IMR-90 (cell line): ENCODE results near the gene INHBC. TPM values are rescaled to one million over a fixed set of nuclear protein-coding genes. Genes with fewer than 3 reads are reported as not detected.

Experiments
- ATAC-seq: fragments of 200-7000 bp; cut with Tn5 transposase; 2 replicates; pipeline ENCODE4 v1.9.1; 2020; ENCODE audit warnings: low read depth, mild to moderate bottlenecking, moderate library complexity
- BruUV-seq: library from RNA; stranded (reverse); fragments of 400-500 nt; replicated peaks from 2 replicates; lab custom pipeline; 2021; lab: Mats Ljungman, UMichigan
- CTCF ChIA-PET: fragments of 300-600 bp; formaldehyde crosslinking; extraction: SDS; loops from one replicate; lab custom pipeline; 2021; ENCODE audit warnings: antibody characterized with exemption; lab: Yijun Ruan, JAX
- POLR2A ChIA-PET: fragments of 300-600 bp; sonication (Branson Sonifier 250); formaldehyde crosslinking; loops from one replicate; lab custom pipeline; 2022; ENCODE audit warnings: antibody characterized with exemption; ENCODE audit not compliant: unreplicated experiment; lab: Charles Lee
- DNase-seq: peaks from one replicate; pipeline ENCODE4 v3.0.0; 2013
- H2AFZ ChIP-seq: replicated peaks from 2 replicates; pipeline ENCODE3; 2013; ENCODE audit warnings: low read length, mild to moderate bottlenecking; ENCODE audit not compliant: poor library complexity
- H2AK5ac ChIP-seq: 2 replicates; pipeline ENCODE4 v1.6.1; 2013; ENCODE audit warnings: low read depth, low read length, inconsistent platforms
- H2AK9ac ChIP-seq: replicated peaks from 2 replicates; pipeline ENCODE3; 2013; ENCODE audit warnings: mild to moderate bottlenecking, low read depth, low read length, moderate library complexity; ENCODE audit not compliant: poor library complexity
- H2BK120ac ChIP-seq: 2 replicates; pipeline ENCODE4 v1.6.1; 2013; ENCODE audit warnings: low read depth, low read length, inconsistent platforms
- H2BK15ac ChIP-seq: 3 replicates; pipeline ENCODE4 v1.6.1; 2013; ENCODE audit warnings: low read depth, low read length, inconsistent platforms
- H2BK20ac ChIP-seq: 2 replicates; pipeline ENCODE4 v1.6.1; 2013; ENCODE audit warnings: low read depth, mild to moderate bottlenecking, inconsistent platforms, low read length, moderate library complexity
- H2BK5ac ChIP-seq: 2 replicates; pipeline ENCODE4 v1.6.1; 2013; ENCODE audit warnings: mild to moderate bottlenecking, low read depth, low read length, inconsistent platforms; ENCODE audit not compliant: poor library complexity, severe bottlenecking
- H3K14ac ChIP-seq: replicated peaks from 2 replicates; pipeline ENCODE4 v1.6.1; 2013; ENCODE audit warnings: low read depth, low read length, inconsistent platforms
- H3K18ac ChIP-seq: 2 replicates; pipeline ENCODE4 v1.6.1; 2013; ENCODE audit warnings: low read depth, low read length, control low read depth
- H3K23ac ChIP-seq: 2 replicates; pipeline ENCODE4 v1.6.1; 2013; ENCODE audit warnings: low read depth, low read length, inconsistent platforms
- H3K27ac ChIP-seq: 2 replicates; pipeline ENCODE4 v1.5.1; 2013; ENCODE audit warnings: mild to moderate bottlenecking, control low read depth, low read length; ENCODE audit not compliant: insufficient read depth
- H3K27me3 ChIP-seq: 2 replicates; pipeline ENCODE4 v1.6.1; 2013; ENCODE audit warnings: low read length; ENCODE audit not compliant: control insufficient read depth, insufficient read depth
- H3K36me3 ChIP-seq: 2 replicates; pipeline ENCODE4 v1.6.1; 2013; ENCODE audit warnings: low read length, mixed read lengths; ENCODE audit not compliant: control insufficient read depth, insufficient read depth
- H3K4ac ChIP-seq: 2 replicates; pipeline ENCODE4 v1.6.1; 2013; ENCODE audit warnings: low read depth, low read length, inconsistent platforms
- H3K4me1 ChIP-seq: 2 replicates; pipeline ENCODE4 v1.6.1; 2013; ENCODE audit warnings: low read length, mixed read lengths; ENCODE audit not compliant: control insufficient read depth, insufficient read depth
- H3K4me2 ChIP-seq: 2 replicates; pipeline ENCODE4 v1.6.1; 2013; ENCODE audit warnings: low read depth, mild to moderate bottlenecking, control low read depth, low read length, moderate library complexity
- H3K4me3 ChIP-seq: 2 replicates; pipeline ENCODE4 v1.5.1; 2013; ENCODE audit warnings: low read depth, mild to moderate bottlenecking, control low read depth, low read length, moderate library complexity; ENCODE audit not compliant: insufficient read depth
- H3K56ac ChIP-seq: 2 replicates; pipeline ENCODE4 v1.6.1; 2013; ENCODE audit warnings: low read length, inconsistent platforms; ENCODE audit not compliant: insufficient read depth; ENCODE audit errors: extremely low read depth
- H3K79me1 ChIP-seq, 2 experiments: 2 replicates each; pipeline ENCODE4 v1.6.1; 2013; ENCODE audit warnings: low read length in 2 of 2, inconsistent platforms in 1 of 2, low read depth in 1 of 2
- H3K9ac ChIP-seq: 2 replicates; pipeline ENCODE4 v1.6.1; 2013; ENCODE audit warnings: low read depth, low read length, control low read depth
- H3K9me1 ChIP-seq: 2 replicates; pipeline ENCODE4 v1.6.1; 2013; ENCODE audit warnings: low read length, inconsistent platforms; ENCODE audit not compliant: insufficient read depth
- H3K9me3 ChIP-seq: 2 replicates; pipeline ENCODE4 v1.6.1; 2013; ENCODE audit warnings: low read length; ENCODE audit not compliant: control insufficient read depth, insufficient read depth
- H4K20me1 ChIP-seq: 2 replicates; pipeline ENCODE4 v1.6.1; 2013; ENCODE audit warnings: low read length, inconsistent platforms; ENCODE audit not compliant: insufficient read depth
- H4K5ac ChIP-seq: 2 replicates; pipeline ENCODE4 v1.6.1; 2013; ENCODE audit warnings: mild to moderate bottlenecking, low read depth, low read length, control low read depth
- H4K8ac ChIP-seq, 2 experiments: 2 replicates each; pipeline ENCODE4 v1.6.1; 2013; ENCODE audit warnings: low read depth in 2 of 2, low read length in 2 of 2, control low read depth in 1 of 2, inconsistent platforms in 1 of 2
- H4K91ac ChIP-seq: 2 replicates; pipeline ENCODE4 v1.6.1; 2013; ENCODE audit warnings: low read depth, low read length, inconsistent platforms; ENCODE audit not compliant: insufficient read depth
- BHLHE40 ChIP-seq: fragments of 150-350 bp; IDR thresholded peaks from 2 replicates; pipeline ENCODE4 v1.6.1; 2016; ENCODE audit warnings: mild to moderate bottlenecking, low read depth, low read length
- CEBPB ChIP-seq: IDR thresholded peaks from 2 replicates; pipeline ENCODE4 v1.6.1; 2012; ENCODE audit warnings: low read depth, low read length, improper control_type of control experiment
- FOS ChIP-seq: fragments of 150-350 bp; IDR thresholded peaks from 2 replicates; pipeline ENCODE4 v1.6.1; 2016; ENCODE audit warnings: low read depth, low read length
- MAZ ChIP-seq: IDR thresholded peaks from 2 replicates; pipeline ENCODE4 v1.6.1; 2012; ENCODE audit warnings: low read depth, mild to moderate bottlenecking, low read length, improper control_type of control experiment, moderate library complexity, borderline replicate concordance
- MXI1 ChIP-seq: IDR thresholded peaks from 2 replicates; pipeline ENCODE4 v1.6.1; 2012; ENCODE audit warnings: low read depth, mild to moderate bottlenecking, low read length, moderate library complexity, borderline replicate concordance
- NFE2L2 ChIP-seq: fragments of 150-350 bp; IDR thresholded peaks from 2 replicates; pipeline ENCODE4 v1.6.1; 2016; ENCODE audit warnings: low read depth, mild to moderate bottlenecking, low read length
- RFX5 ChIP-seq: IDR thresholded peaks from 2 replicates; pipeline ENCODE4 v1.8.0; 2012; ENCODE audit warnings: low read depth, mild to moderate bottlenecking, low read length, moderate library complexity
- SMC3 ChIP-seq: fragments of 150-350 bp; IDR thresholded peaks from 2 replicates; pipeline ENCODE4 v1.6.1; 2016; ENCODE audit warnings: low read depth, mild to moderate bottlenecking, antibody characterized with exemption, low read length, moderate library complexity
- WGBS, 2 experiments: methylation state at CpG; one replicate each; pipeline versions ENCODE4 v1.1.5 to v1.1.7; 2013; ENCODE audit warnings: missing lambda C conversion rate in 2 of 2; ENCODE audit not compliant: insufficient read length in 1 of 2; ENCODE audit errors: extremely low coverage in 2 of 2; 5-methylcytosine and 5-hydroxymethylcytosine counted together
- dilution Hi-C: fragments of 300-500 bp; cut with HindIII; formaldehyde crosslinking; loops from one replicate; pipeline ENCODE4 v1.14.3; 2018; ENCODE audit warnings: low sequenced_read_pairs; ENCODE audit not compliant: unreplicated experiment
- in situ Hi-C: fragments of 300-500 bp; cut with MboI; formaldehyde crosslinking; loops from 3 replicates; pipeline ENCODE4 v1.14.3; 2019; ENCODE audit warnings: low sequenced_read_pairs, inconsistent platforms, mixed read lengths
- intact Hi-C: fragments of 100-400 bp; cut with micrococcal nuclease; formaldehyde crosslinking; loops from 2 replicates; pipeline ENCODE4 v1.10.0; 2022
- polyA plus RNA-seq, 3 experiments: library from polyadenylated mRNA; depleted of rRNA; stranded (reverse); fragments of >200 nt; gene quantifications; 2 replicates each; pipeline ENCODE4 v1.2.3, GENCODE V29; 2012; ENCODE audit warnings: low replicate concordance in 1 of 3
- total RNA-seq: library from RNA; depleted of rRNA; stranded (reverse); fragments of >200 nt; gene quantifications from 2 replicates; pipeline ENCODE4 v1.2.3, GENCODE V29; 2012
- TF ChIP-seq, protein P1 (sequence below): fragments of 150-350 bp; IDR thresholded peaks from 2 replicates; pipeline ENCODE4 v1.6.1; 2017; ENCODE audit warnings: mild to moderate bottlenecking, antibody characterized with exemption, low read length, low read depth
- TF ChIP-seq, protein P2 (sequence below): conservative IDR thresholded peaks from 2 replicates; pipeline ENCODE4 v1.5.1; 2012; ENCODE audit warnings: mild to moderate bottlenecking, low read depth, low read length, improper control_type of control experiment
- TF ChIP-seq, protein P3 (sequence below): fragments of 150-350 bp; IDR thresholded peaks from 2 replicates; pipeline ENCODE4 v1.6.1; 2016; ENCODE audit warnings: low read depth, mild to moderate bottlenecking, low read length, moderate library complexity, borderline replicate concordance

The INHBC gene
- total and polyA plus RNA-seq, 2 of the 4 experiments (the other 2 are of a cell fraction): 0.09 TPM; not detected in 1

DNA sequence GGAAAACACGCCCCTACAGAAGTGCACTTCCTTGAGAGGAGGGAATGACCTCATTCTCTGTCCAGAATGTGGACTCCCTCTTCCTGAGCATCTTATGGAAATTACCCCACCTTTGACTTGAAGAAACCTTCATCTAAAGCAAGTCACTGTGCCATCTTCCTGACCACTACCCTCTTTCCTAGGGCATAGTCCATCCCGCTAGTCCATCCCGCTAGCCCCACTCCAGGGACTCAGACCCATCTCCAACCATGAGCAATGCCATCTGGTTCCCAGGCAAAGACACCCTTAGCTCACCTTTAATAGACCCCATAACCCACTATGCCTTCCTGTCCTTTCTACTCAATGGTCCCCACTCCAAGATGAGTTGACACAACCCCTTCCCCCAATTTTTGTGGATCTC, 15.5 kb downstream of the INHBC start:
- Histone ChIP-seq H4K8ac (no peak overlapping the region), H3K23ac (no peak overlapping the region), H2AFZ (no peak overlapping the region), H3K4me1 (peaks cover 21% of the 10 kb centered on the region), H3K79me1 (peaks cover 0 to 10% of the 10 kb centered on the region in 2 experiments; a peak in 1 of 4 replicates), H2AK9ac (no peak overlapping the region), H2BK20ac (no peak overlapping the region), H3K9ac (no peak overlapping the region), H3K36me3 (no peaks in the 10 kb centered on the region), H3K14ac (no peak overlapping the region), H2BK120ac (no peak overlapping the region), H3K27me3 (no peaks in the 10 kb centered on the region), H3K4me3 (no peak overlapping the region), H2BK15ac (no peak overlapping the region; the same call in 2 of the 3 replicates), H4K20me1 (no peaks in the 10 kb centered on the region), H3K4me2 (no peak overlapping the region), H3K9me1 (peaks cover 18% of the 10 kb centered on the region), H3K4ac (no peak overlapping the region), H3K27ac (no peak overlapping the region), H3K56ac (no peak overlapping the region), H4K91ac (no peak overlapping the region), H2BK5ac (no peak overlapping the region), H3K9me3 (no peaks in the 10 kb centered on the region), H2AK5ac (no peak overlapping the region), H4K5ac (no peak overlapping the region), H3K18ac (no peak overlapping the region)
- intact Hi-C loops: loop anchor here (5.0 kb wide), 1 partner anchor 78 kb away; no protein-coding TSS in a partner anchor
- no peak for TF ChIP-seq FOS
- no peak for TF ChIP-seq NFE2L2
- TF ChIP-seq, protein P1, sequence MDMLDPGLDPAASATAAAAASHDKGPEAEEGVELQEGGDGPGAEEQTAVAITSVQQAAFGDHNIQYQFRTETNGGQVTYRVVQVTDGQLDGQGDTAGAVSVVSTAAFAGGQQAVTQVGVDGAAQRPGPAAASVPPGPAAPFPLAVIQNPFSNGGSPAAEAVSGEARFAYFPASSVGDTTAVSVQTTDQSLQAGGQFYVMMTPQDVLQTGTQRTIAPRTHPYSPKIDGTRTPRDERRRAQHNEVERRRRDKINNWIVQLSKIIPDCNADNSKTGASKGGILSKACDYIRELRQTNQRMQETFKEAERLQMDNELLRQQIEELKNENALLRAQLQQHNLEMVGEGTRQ: no peak
- TF ChIP-seq, protein P2, sequence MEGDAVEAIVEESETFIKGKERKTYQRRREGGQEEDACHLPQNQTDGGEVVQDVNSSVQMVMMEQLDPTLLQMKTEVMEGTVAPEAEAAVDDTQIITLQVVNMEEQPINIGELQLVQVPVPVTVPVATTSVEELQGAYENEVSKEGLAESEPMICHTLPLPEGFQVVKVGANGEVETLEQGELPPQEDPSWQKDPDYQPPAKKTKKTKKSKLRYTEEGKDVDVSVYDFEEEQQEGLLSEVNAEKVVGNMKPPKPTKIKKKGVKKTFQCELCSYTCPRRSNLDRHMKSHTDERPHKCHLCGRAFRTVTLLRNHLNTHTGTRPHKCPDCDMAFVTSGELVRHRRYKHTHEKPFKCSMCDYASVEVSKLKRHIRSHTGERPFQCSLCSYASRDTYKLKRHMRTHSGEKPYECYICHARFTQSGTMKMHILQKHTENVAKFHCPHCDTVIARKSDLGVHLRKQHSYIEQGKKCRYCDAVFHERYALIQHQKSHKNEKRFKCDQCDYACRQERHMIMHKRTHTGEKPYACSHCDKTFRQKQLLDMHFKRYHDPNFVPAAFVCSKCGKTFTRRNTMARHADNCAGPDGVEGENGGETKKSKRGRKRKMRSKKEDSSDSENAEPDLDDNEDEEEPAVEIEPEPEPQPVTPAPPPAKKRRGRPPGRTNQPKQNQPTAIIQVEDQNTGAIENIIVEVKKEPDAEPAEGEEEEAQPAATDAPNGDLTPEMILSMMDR: no peak
- TF ChIP-seq, protein P3, sequence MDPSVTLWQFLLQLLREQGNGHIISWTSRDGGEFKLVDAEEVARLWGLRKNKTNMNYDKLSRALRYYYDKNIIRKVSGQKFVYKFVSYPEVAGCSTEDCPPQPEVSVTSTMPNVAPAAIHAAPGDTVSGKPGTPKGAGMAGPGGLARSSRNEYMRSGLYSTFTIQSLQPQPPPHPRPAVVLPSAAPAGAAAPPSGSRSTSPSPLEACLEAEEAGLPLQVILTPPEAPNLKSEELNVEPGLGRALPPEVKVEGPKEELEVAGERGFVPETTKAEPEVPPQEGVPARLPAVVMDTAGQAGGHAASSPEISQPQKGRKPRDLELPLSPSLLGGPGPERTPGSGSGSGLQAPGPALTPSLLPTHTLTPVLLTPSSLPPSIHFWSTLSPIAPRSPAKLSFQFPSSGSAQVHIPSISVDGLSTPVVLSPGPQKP: no peak
- TF ChIP-seq CEBPB: no peak
- no peak for TF ChIP-seq SMC3
- no peak for TF ChIP-seq MXI1
- TF ChIP-seq RFX5: no peak
- no peak for TF ChIP-seq BHLHE40
- no peak for TF ChIP-seq MAZ
- ChIA-PET POLR2A (no interaction called here), CTCF (no interaction called here)
- ATAC-seq (no peak), DNase-seq (no peak)
- dilution Hi-C loops: no loop called here
- 48% methylated on average over 2 of the region's 3 CpGs; no CpG with 5 or more reads in 1 of the 2 experiments for WGBS, 2 experiments
- in situ Hi-C loops: loop anchor here (5.0 kb wide), 2 partner anchors 138 to 183 kb away; no protein-coding TSS in a partner anchor
- BruUV-seq: no TSS peak
